ENCODE data around the gene ATP5MC3.

GRCh38 chr2:175176624-175177023 is 4.9 kb downstream of the ATP5MC3 start:
- TF ChIP-seq CTCF (IDR thresholded peaks at IDR 0.05) (no peak), POLR2A (IDR thresholded peaks at IDR 0.05) (no peak)

Measured in lower leg skin (tissue), 3 donors.